ENCODE data around the gene KLF1. TPM values are rescaled to one million over a fixed set of nuclear protein-coding genes. Genes with fewer than 3 reads are reported as not detected.
A peak's percentile ranks its signal among the peaks of the same experiment; 100 is the strongest.

The KLF1 gene
- polyA plus RNA-seq, 2 of the 4 experiments (the other 2 are of a cell fraction), result not detected

GRCh38 chr19:12922959-12923358 lies 36.0 kb upstream of the KLF1 start:
- WGBS (ENCODE audit: missing lambda C conversion rate), result 95% methylated on average over 4 of the region's 4 CpGs
- ChIA-PET POLR2A (no interaction called here), CTCF (interaction anchor here (2.8 kb wide), 1 partner anchor 8 kb away, joined by 12 read pairs; no protein-coding TSS in a partner anchor)
- no peak for DNase-seq (ENCODE audit: low read depth in 1 of 2, low spot score in 1 of 2)
- no peak for FAIRE-seq
- TF ChIP-seq ZNF302 (CRISPR knock-in tag; IDR thresholded peaks at IDR 0.05) (no peak), MAFK (IDR thresholded peaks at IDR 0.05; ENCODE audit: partially characterized antibody) (peak; percentile 63)
- Histone ChIP-seq H3K9me3 (no peaks in the 10 kb centered on the region), H3K4me2 (no peak overlapping the region), H3K27ac (no peak overlapping the region), H3K4me1 (no peaks in the 10 kb centered on the region), H3K4me3 (no peak overlapping the region)
- no peak for ATAC-seq

DNA sequence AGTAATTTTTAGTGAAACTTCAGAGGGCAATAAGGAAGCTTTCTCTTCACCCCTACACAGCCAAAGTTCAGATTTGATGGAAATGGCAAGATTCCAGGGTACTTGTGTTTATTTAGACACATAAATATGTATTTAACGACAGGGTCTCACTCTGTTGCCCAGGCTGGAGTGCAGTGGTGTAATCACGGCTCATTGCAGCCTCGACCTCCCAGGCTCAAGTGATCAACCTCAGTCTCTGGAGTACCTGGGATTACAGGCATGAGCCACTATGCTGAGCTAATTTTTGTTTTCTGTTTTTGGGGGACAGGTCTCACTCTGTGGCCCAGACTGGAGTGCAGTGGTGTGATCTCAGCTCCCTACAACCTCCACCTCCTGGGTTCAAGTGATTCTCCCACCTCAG lies 34.0 kb upstream of the KLF1 start:
- Histone ChIP-seq H3K9me3 (no peaks in the 10 kb centered on the region), H3K4me3 (no peak overlapping the region), H3K4me1 (no peaks in the 10 kb centered on the region), H3K4me2 (no peak overlapping the region), H3K27ac (no peak overlapping the region)
- ChIA-PET POLR2A (no interaction called here), CTCF (interaction anchor here (0.6 to 2.8 kb wide), 2 partner anchors 10 to 18 kb away, joined by 3 to 12 read pairs; no protein-coding TSS in a partner anchor)
- 61% methylated on average over 3 of the region's 3 CpGs for WGBS (ENCODE audit: missing lambda C conversion rate)
- no peak for FAIRE-seq
- DNase-seq (ENCODE audit: low read depth in 1 of 2, low spot score in 1 of 2), result no peak
- TF ChIP-seq ZFP36 (IDR thresholded peaks at IDR 0.05; ENCODE audit: borderline replicate concordance, partially characterized antibody) (no peak), ZC3H11A (IDR thresholded peaks at IDR 0.05) (no peak), TP53 (CRISPR knock-in tag; IDR thresholded peaks at IDR 0.05) (no peak), BHLHE40 (IDR thresholded peaks at IDR 0.05; ENCODE audit: low read depth, low read length) (no peak), HEYL (CRISPR knock-in tag; IDR thresholded peaks at IDR 0.05) (no peak), ATOH8 (CRISPR knock-in tag; IDR thresholded peaks at IDR 0.05; ENCODE audit: low read depth) (no peak), JUNB (IDR thresholded peaks at IDR 0.05) (no peak), KDM1A (IDR thresholded peaks at IDR 0.05; ENCODE audit: low read depth) (no peak), FOSB (CRISPR knock-in tag; IDR thresholded peaks at IDR 0.05) (no peak), POLR2AphosphoS2 (conservative IDR thresholded peaks at IDR 0.05; ENCODE audit: low read length) (no peak), KDM5A (IDR thresholded peaks at IDR 0.05) (no peak), RFX5 (IDR thresholded peaks at IDR 0.05) (no peak)
- TF ChIP-seq, protein P1, sequence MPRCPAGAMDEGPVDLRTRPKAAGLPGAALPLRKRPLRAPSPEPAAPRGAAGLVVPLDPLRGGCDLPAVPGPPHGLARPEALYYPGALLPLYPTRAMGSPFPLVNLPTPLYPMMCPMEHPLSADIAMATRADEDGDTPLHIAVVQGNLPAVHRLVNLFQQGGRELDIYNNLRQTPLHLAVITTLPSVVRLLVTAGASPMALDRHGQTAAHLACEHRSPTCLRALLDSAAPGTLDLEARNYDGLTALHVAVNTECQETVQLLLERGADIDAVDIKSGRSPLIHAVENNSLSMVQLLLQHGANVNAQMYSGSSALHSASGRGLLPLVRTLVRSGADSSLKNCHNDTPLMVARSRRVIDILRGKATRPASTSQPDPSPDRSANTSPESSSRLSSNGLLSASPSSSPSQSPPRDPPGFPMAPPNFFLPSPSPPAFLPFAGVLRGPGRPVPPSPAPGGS (IDR thresholded peaks at IDR 0.05), result no peak
- ATAC-seq, result no peak

- no peak overlapping the region for H3K27ac ChIP-seq
- WGBS (ENCODE audit: missing lambda C conversion rate), result 91% methylated on average over 7 of the region's 14 CpGs
- H3K4me1 ChIP-seq, result no peaks in the 10 kb centered on the region
- H3K4me2 ChIP-seq, result no peak overlapping the region
- no peak for DNase-seq (ENCODE audit: low read depth in 1 of 2, low spot score in 1 of 2)
- H3K4me3 ChIP-seq, result no peak overlapping the region
- no peak for ATAC-seq
- ChIA-PET POLR2A (no interaction called here), CTCF (no interaction called here)
- FAIRE-seq, result no peak
- H3K9me3 ChIP-seq, result no peaks in the 10 kb centered on the region
- TF ChIP-seq, protein P2, sequence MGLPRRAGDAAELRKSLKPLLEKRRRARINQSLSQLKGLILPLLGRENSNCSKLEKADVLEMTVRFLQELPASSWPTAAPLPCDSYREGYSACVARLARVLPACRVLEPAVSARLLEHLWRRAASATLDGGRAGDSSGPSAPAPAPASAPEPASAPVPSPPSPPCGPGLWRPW (IDR thresholded peaks at IDR 0.05), result no peak
- TF ChIP-seq FOSL2 (IDR thresholded peaks at IDR 0.05) (no peak), FOSL2 (CRISPR knock-in tag; IDR thresholded peaks at IDR 0.05) (no peak), RAD21 (conservative IDR thresholded peaks at IDR 0.05 in 1 of 2, IDR thresholded peaks at IDR 0.05 in 1 of 2) (no peak), ZFP36 (IDR thresholded peaks at IDR 0.05; ENCODE audit: borderline replicate concordance, partially characterized antibody) (no peak), CHD4 (IDR thresholded peaks at IDR 0.05; ENCODE audit: borderline replicate concordance) (no peak), CHD2 (IDR thresholded peaks at IDR 0.05; ENCODE audit: low read length, partially characterized antibody) (no peak), POLR2A (IDR thresholded peaks at IDR 0.05; ENCODE audit: low read length) (no peak), ZSCAN20 (CRISPR knock-in tag; IDR thresholded peaks at IDR 0.05) (no peak), POLR2AphosphoS2 (conservative IDR thresholded peaks at IDR 0.05; ENCODE audit: low read length) (no peak), RARB (CRISPR knock-in tag; IDR thresholded peaks at IDR 0.05) (no peak), FOSB (CRISPR knock-in tag; IDR thresholded peaks at IDR 0.05) (no peak), ELK1 (IDR thresholded peaks at IDR 0.05; ENCODE audit: low read depth, low read length) (no peak)
Measured at GRCh38 chr19:12918253-12918652, 31.3 kb upstream of the KLF1 start.
